SK-N-SH treated with all-trans-retinoic acid at 6 μM for 48 hours (cell line): Measurements from ENCODE around the gene INSL3.

ENCODE experiments used
- ATAC-seq: fragments of 200-7000 bp; cut with Tn5 transposase; 3 replicates; pipeline ENCODE4 v1.9.1; 2020; ENCODE audit warnings: mild to moderate bottlenecking, moderate library complexity
- ARNTL ChIP-seq: fragments of 450-650 bp; formaldehyde crosslinking; IDR thresholded peaks from 2 replicates; pipeline ENCODE4 v1.5.0; 2020; ENCODE audit warnings: low read depth, mild to moderate bottlenecking, moderate library complexity, borderline replicate concordance
- BACH2 ChIP-seq: fragments of 250-450 bp; sonication (Bioruptor Pico); IDR thresholded peaks from 2 replicates; pipeline ENCODE4 v1.9.0; 2021; ENCODE audit warnings: mild to moderate bottlenecking, borderline replicate concordance
- CSDC2 ChIP-seq: fragments of 250-450 bp; sonication (Bioruptor Pico); IDR thresholded peaks from 2 replicates; pipeline ENCODE4 v1.5.0; 2020; ENCODE audit warnings: mild to moderate bottlenecking, moderate library complexity
- GLIS3 ChIP-seq: fragments of 250-450 bp; sonication (Bioruptor Pico); IDR thresholded peaks from 2 replicates; pipeline ENCODE4 v1.5.0; 2020; ENCODE audit warnings: mild to moderate bottlenecking, moderate library complexity
- ISL1 ChIP-seq: fragments of 250-450 bp; sonication (Bioruptor Pico); IDR thresholded peaks from 2 replicates; pipeline ENCODE4 v2.1.2; 2022; ENCODE audit warnings: mild to moderate bottlenecking, moderate library complexity
- OSR1 ChIP-seq: fragments of 250-450 bp; sonication (Bioruptor Pico); IDR thresholded peaks from 2 replicates; pipeline ENCODE4 v1.8.0; 2022; ENCODE audit warnings: moderate library complexity, mild to moderate bottlenecking, inconsistent platforms
- PPARA ChIP-seq: fragments of 250-450 bp; sonication (Bioruptor Pico); IDR thresholded peaks from 2 replicates; pipeline ENCODE4 v1.5.0; 2020; ENCODE audit warnings: mild to moderate bottlenecking, borderline replicate concordance
- RARB ChIP-seq: fragments of 250-450 bp; sonication (Bioruptor Pico); IDR thresholded peaks from 2 replicates; pipeline ENCODE4 v1.8.0; 2021; ENCODE audit warnings: mild to moderate bottlenecking, moderate library complexity
- SNAI2 ChIP-seq: fragments of 250-450 bp; sonication (Bioruptor Pico); IDR thresholded peaks from 2 replicates; pipeline ENCODE4 v1.5.0; 2020; ENCODE audit warnings: mild to moderate bottlenecking, moderate library complexity
- TCF4 ChIP-seq: fragments of 250-450 bp; sonication (Bioruptor Pico); IDR thresholded peaks from 2 replicates; pipeline ENCODE4 v1.8.0; 2021; ENCODE audit warnings: mild to moderate bottlenecking, moderate library complexity, borderline replicate concordance
- TOX ChIP-seq: fragments of 250-450 bp; sonication (Bioruptor Pico); IDR thresholded peaks from 2 replicates; pipeline ENCODE4 v1.8.0; 2021; ENCODE audit warnings: mild to moderate bottlenecking, moderate library complexity, borderline replicate concordance
- ZC3H10 ChIP-seq: fragments of 250-450 bp; sonication (Bioruptor Pico); IDR thresholded peaks from 2 replicates; pipeline ENCODE4 v1.5.1; 2021; ENCODE audit warnings: mild to moderate bottlenecking, moderate library complexity
- ZFP3 ChIP-seq: fragments of 250-450 bp; sonication (Bioruptor Pico); IDR thresholded peaks from 2 replicates; pipeline ENCODE4 v1.5.0; 2020; ENCODE audit warnings: mild to moderate bottlenecking, moderate library complexity
- ZFP30 ChIP-seq: fragments of 450-650 bp; formaldehyde crosslinking; IDR thresholded peaks from 2 replicates; pipeline ENCODE4 v1.5.0; 2022; ENCODE audit warnings: mild to moderate bottlenecking, moderate library complexity
- ZNF565 ChIP-seq: fragments of 450-650 bp; formaldehyde crosslinking; conservative IDR thresholded peaks from 2 replicates; pipeline ENCODE4 v1.5.0; 2020; ENCODE audit warnings: low read depth, mild to moderate bottlenecking, moderate library complexity
- ZNF70 ChIP-seq: fragments of 450-650 bp; formaldehyde crosslinking; IDR thresholded peaks from 2 replicates; pipeline ENCODE4 v1.5.0; 2020; ENCODE audit warnings: mild to moderate bottlenecking, moderate library complexity
- ZNF8 ChIP-seq: fragments of 450-650 bp; formaldehyde crosslinking; IDR thresholded peaks from 2 replicates; pipeline ENCODE4 v1.5.0; 2020; ENCODE audit warnings: mild to moderate bottlenecking, moderate library complexity
- TF ChIP-seq, protein P1 (sequence below): fragments of 250-450 bp; sonication (Bioruptor Pico); IDR thresholded peaks from 2 replicates; pipeline ENCODE4 v1.5.1; 2021; ENCODE audit warnings: mild to moderate bottlenecking, moderate library complexity
- TF ChIP-seq, protein P2 (sequence below): fragments of 250-450 bp; sonication (Bioruptor Pico); IDR thresholded peaks from 2 replicates; pipeline ENCODE4 v1.5.0; 2020; ENCODE audit warnings: mild to moderate bottlenecking, moderate library complexity
- TF ChIP-seq, protein P3 (sequence below): fragments of 250-450 bp; sonication (Bioruptor Pico); IDR thresholded peaks from 2 replicates; pipeline ENCODE4 v1.8.0; 2020; ENCODE audit warnings: mild to moderate bottlenecking, moderate library complexity, borderline replicate concordance
- TF ChIP-seq, protein P4 (sequence below): fragments of 250-450 bp; sonication (Bioruptor Pico); IDR thresholded peaks from 2 replicates; pipeline ENCODE4 v1.8.0; 2021; ENCODE audit warnings: low read depth, mild to moderate bottlenecking, moderate library complexity, borderline replicate concordance
- TF ChIP-seq, protein P5 (sequence below): fragments of 250-450 bp; sonication (Bioruptor Pico); IDR thresholded peaks from 2 replicates; pipeline ENCODE4 v1.5.1; 2020; ENCODE audit warnings: low read depth, mild to moderate bottlenecking, moderate library complexity

INSL3 gene

DNA sequence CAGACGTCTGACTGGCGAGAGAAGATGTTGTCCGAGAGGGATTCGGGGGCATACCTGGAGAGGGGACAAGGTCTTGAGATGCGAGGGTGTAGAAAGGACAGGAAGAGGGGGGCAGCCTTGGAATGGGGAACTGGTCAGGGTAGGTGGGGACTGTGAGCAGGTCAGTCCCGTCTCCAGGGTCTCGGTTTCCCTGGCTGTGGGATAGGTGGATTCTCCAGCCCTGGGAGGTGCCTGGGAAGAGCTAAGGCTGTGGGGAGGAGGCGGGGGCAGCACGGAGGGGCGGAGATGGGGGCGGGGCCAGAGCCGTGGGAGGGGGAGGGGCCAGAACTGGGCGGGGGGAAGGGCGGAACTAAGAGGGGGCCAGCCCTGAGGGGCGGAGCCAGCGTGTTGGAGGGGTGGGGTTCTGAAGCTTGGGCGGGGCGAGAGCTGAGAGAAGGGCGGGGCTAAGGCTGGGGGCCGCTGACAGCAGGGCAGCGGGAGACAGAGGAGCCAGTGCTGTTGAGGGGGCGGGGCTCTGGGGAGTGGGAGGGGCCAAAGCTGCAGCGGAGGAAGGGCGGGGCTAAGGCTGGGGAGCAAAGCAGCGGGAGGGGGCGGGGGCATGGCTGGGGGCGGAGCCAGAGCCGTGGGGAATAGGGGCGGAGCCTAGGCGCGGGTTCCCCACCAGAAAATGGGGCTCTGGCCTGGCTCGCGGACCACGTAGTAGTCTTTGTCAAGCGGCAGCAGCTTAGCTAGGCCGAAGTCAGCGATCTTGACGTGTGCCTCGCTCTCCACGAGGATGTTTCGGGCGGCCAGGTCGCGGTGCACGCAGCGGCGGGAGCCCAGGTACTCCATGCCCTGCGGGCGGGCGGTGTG, 9.5 kb upstream of the INSL3 start:
- no peak for TF ChIP-seq TCF4 (CRISPR knock-in tag)
- TF ChIP-seq, protein P1, sequence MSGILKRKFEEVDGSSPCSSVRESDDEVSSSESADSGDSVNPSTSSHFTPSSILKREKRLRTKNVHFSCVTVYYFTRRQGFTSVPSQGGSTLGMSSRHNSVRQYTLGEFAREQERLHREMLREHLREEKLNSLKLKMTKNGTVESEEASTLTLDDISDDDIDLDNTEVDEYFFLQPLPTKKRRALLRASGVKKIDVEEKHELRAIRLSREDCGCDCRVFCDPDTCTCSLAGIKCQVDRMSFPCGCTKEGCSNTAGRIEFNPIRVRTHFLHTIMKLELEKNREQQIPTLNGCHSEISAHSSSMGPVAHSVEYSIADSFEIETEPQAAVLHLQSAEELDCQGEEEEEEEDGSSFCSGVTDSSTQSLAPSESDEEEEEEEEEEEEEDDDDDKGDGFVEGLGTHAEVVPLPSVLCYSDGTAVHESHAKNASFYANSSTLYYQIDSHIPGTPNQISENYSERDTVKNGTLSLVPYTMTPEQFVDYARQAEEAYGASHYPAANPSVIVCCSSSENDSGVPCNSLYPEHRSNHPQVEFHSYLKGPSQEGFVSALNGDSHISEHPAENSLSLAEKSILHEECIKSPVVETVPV (CRISPR knock-in tag): no peak
- TF ChIP-seq, protein P2, sequence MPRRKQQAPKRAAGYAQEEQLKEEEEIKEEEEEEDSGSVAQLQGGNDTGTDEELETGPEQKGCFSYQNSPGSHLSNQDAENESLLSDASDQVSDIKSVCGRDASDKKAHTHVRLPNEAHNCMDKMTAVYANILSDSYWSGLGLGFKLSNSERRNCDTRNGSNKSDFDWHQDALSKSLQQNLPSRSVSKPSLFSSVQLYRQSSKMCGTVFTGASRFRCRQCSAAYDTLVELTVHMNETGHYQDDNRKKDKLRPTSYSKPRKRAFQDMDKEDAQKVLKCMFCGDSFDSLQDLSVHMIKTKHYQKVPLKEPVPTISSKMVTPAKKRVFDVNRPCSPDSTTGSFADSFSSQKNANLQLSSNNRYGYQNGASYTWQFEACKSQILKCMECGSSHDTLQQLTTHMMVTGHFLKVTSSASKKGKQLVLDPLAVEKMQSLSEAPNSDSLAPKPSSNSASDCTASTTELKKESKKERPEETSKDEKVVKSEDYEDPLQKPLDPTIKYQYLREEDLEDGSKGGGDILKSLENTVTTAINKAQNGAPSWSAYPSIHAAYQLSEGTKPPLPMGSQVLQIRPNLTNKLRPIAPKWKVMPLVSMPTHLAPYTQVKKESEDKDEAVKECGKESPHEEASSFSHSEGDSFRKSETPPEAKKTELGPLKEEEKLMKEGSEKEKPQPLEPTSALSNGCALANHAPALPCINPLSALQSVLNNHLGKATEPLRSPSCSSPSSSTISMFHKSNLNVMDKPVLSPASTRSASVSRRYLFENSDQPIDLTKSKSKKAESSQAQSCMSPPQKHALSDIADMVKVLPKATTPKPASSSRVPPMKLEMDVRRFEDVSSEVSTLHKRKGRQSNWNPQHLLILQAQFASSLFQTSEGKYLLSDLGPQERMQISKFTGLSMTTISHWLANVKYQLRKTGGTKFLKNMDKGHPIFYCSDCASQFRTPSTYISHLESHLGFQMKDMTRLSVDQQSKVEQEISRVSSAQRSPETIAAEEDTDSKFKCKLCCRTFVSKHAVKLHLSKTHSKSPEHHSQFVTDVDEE: no peak
- TF ChIP-seq BACH2 (CRISPR knock-in tag): no peak
- TF ChIP-seq PPARA (CRISPR knock-in tag): no peak
- TF ChIP-seq TOX (CRISPR knock-in tag): no peak
- TF ChIP-seq ZNF8: no peak
- ATAC-seq: peak; percentile 90

DNA sequence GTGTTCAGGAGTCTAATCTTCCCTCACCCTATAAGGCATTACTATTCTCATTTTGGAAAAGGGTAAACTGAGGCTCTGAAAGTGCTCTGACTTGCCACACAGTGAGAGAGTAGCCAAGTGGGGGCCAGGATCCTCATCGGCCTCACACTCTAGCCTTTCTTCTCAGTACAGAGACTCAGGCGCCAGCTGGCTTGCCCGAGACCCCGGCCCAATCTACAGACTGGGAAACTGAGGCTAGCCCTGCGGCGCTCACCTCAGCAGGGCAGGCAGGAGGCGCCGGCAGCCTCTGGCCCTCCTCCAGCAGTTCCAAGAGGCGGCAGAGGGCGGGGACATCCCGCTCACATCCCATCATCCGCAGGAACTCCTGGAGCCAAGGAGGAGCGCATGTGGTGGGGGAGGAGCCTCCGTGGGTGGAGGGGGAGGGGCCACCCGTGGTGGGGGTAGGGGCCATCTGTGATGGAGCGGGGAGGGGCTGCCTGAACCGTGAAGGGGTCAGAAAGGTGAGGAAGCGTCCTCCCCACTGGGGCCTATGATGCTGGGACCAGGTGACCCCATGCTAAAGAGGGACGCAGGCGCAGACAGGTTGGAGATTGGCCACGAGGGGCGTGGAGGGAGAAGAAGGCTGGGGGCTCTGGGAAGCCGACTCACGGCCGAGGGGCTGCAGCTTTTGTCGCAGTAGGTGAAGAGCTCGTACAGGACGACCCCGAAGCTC, 8.7 kb upstream of the INSL3 start:
- peak; percentile 71 for ATAC-seq
- 0 out of 2 replicates have a peak, but pooled peaks have one; percentile 23 for TF ChIP-seq ZNF8
- TF ChIP-seq GLIS3 (CRISPR knock-in tag): no peak
- no peak for TF ChIP-seq RARB
- TF ChIP-seq SNAI2: peak; percentile 70; the same call in 1 of the 2 replicates
- 0 out of 2 replicates have a peak, but pooled peaks have one; percentile 48 for TF ChIP-seq ZNF565 (CRISPR knock-in tag)
- TF ChIP-seq, protein P2: peak; percentile 35; the same call in 1 of the 2 replicates
- TF ChIP-seq ZFP3: 0 out of 2 replicates have a peak, but pooled peaks have one; percentile 55
- TF ChIP-seq ZFP30 (CRISPR knock-in tag): no peak
- TF ChIP-seq, all 23 proteins: peak for 5

DNA sequence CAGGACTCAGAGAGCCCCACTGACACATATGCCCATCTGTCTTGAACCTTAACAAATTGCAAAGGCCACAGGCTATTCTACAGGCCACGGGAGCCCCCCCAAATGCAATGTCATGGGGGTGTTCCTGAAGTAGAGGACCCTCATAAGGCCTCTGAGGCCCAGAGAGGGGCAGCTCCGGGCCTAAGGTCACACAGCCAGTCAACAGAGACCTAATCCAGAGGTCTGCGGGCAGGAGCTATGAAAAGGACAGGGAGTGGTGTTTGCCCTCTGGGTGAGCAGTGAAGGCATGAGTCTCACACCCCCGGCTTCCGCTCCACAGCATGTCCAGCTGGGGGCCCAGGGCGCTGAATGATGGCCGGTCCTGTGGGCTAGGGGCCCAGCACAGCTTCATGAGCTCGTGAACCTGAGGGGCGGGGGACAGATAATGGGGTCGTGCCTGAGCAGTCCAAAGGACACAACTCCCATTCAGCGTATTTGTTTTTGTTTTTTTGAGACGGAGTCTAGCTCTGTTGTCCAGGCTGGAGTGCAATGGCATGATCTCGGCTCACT, 5.3 kb upstream of the INSL3 start:
- no peak for ATAC-seq
- no peak for TF ChIP-seq SNAI2
- TF ChIP-seq, protein P3, sequence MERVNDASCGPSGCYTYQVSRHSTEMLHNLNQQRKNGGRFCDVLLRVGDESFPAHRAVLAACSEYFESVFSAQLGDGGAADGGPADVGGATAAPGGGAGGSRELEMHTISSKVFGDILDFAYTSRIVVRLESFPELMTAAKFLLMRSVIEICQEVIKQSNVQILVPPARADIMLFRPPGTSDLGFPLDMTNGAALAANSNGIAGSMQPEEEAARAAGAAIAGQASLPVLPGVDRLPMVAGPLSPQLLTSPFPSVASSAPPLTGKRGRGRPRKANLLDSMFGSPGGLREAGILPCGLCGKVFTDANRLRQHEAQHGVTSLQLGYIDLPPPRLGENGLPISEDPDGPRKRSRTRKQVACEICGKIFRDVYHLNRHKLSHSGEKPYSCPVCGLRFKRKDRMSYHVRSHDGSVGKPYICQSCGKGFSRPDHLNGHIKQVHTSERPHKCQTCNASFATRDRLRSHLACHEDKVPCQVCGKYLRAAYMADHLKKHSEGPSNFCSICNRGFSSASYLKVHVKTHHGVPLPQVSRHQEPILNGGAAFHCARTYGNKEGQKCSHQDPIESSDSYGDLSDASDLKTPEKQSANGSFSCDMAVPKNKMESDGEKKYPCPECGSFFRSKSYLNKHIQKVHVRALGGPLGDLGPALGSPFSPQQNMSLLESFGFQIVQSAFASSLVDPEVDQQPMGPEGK (CRISPR knock-in tag): no peak
- TF ChIP-seq, protein P1 (CRISPR knock-in tag): no peak
- TF ChIP-seq, protein P4, sequence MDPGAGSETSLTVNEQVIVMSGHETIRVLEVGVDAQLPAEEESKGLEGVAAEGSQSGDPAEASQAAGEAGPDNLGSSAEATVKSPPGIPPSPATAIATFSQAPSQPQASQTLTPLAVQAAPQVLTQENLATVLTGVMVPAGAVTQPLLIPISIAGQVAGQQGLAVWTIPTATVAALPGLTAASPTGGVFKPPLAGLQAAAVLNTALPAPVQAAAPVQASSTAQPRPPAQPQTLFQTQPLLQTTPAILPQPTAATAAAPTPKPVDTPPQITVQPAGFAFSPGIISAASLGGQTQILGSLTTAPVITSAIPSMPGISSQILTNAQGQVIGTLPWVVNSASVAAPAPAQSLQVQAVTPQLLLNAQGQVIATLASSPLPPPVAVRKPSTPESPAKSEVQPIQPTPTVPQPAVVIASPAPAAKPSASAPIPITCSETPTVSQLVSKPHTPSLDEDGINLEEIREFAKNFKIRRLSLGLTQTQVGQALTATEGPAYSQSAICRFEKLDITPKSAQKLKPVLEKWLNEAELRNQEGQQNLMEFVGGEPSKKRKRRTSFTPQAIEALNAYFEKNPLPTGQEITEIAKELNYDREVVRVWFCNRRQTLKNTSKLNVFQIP (CRISPR knock-in tag): no peak
- TF ChIP-seq TOX (CRISPR knock-in tag): no peak
- no peak for TF ChIP-seq ZFP30 (CRISPR knock-in tag)
- no peak for TF ChIP-seq CSDC2 (CRISPR knock-in tag)
- no peak for TF ChIP-seq ZC3H10 (CRISPR knock-in tag)
- no peak for TF ChIP-seq ARNTL
- no peak for TF ChIP-seq ZNF70 (CRISPR knock-in tag)
- TF ChIP-seq, protein P5, sequence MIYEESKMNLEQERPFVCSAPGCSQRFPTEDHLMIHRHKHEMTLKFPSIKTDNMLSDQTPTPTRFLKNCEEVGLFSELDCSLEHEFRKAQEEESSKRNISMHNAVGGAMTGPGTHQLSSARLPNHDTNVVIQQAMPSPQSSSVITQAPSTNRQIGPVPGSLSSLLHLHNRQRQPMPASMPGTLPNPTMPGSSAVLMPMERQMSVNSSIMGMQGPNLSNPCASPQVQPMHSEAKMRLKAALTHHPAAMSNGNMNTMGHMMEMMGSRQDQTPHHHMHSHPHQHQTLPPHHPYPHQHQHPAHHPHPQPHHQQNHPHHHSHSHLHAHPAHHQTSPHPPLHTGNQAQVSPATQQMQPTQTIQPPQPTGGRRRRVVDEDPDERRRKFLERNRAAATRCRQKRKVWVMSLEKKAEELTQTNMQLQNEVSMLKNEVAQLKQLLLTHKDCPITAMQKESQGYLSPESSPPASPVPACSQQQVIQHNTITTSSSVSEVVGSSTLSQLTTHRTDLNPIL (CRISPR knock-in tag): no peak
- no peak for TF ChIP-seq BACH2 (CRISPR knock-in tag)
- no peak for TF ChIP-seq ISL1 (CRISPR knock-in tag)
- TF ChIP-seq PPARA (CRISPR knock-in tag): no peak
- TF ChIP-seq OSR1 (CRISPR knock-in tag): no peak
